H1 (cell line): ENCODE measurements around the gene BLMH. TPM values are rescaled to one million over a fixed set of nuclear protein-coding genes. Genes with fewer than 3 reads are reported as not detected.
A peak's percentile ranks its signal among the peaks of the same experiment; 100 is the strongest.

Experiments
- ATF3 ChIP-seq: IDR thresholded peaks from 2 replicates; pipeline ENCODE4 v1.6.1; 2011; ENCODE audit warnings: low read depth, mild to moderate bottlenecking, low read length; ENCODE audit not compliant: insufficient read depth
- CBX8 ChIP-seq: fragments of 300-800, 300-1000 bp; sonication (generic); IDR thresholded peaks from 2 replicates; pipeline ENCODE4 v1.7.1; 2016; ENCODE audit warnings: low read depth, low read length, borderline replicate concordance
- CTCF ChIP-seq, 3 experiments: IDR thresholded peaks; 1 replicate in 2 of 3; 2 replicates in 1 of 3; pipeline versions ENCODE4 v1.5.1 to v1.6.1; 2011; ENCODE audit warnings: low read length in 3 of 3, mild to moderate bottlenecking in 3 of 3, inconsistent platforms in 2 of 3, low read depth in 1 of 3, moderate library complexity in 1 of 3; ENCODE audit not compliant: insufficient read depth in 1 of 3; ENCODE audit errors: control extremely low read depth in 1 of 3
- E2F6 ChIP-seq: IDR thresholded peaks from 2 replicates; pipeline ENCODE4 v1.6.1; 2012; ENCODE audit warnings: inconsistent platforms
- HDAC6 ChIP-seq: IDR thresholded peaks from one replicate; pipeline ENCODE4 v1.7.1; 2012; ENCODE audit warnings: low read depth, mild to moderate bottlenecking, inconsistent platforms, low read length, moderate library complexity
- JUND ChIP-seq: IDR thresholded peaks from 2 replicates; pipeline ENCODE4 v1.6.1; 2011; ENCODE audit warnings: mild to moderate bottlenecking, improper control_type of control experiment, low read length
- KDM4A ChIP-seq: IDR thresholded peaks from one replicate; pipeline ENCODE4 v1.7.1; 2012; ENCODE audit warnings: low read depth, mild to moderate bottlenecking, moderate library complexity, low read length, inconsistent platforms; ENCODE audit not compliant: severe bottlenecking
- POLR2A ChIP-seq, 2 experiments: IDR thresholded peaks; 1 replicate in 1 of 2; 2 replicates in 1 of 2; pipeline ENCODE4 v1.6.1; 2011; ENCODE audit warnings: low read depth in 2 of 2, low read length in 2 of 2, mild to moderate bottlenecking in 2 of 2; ENCODE audit errors: control extremely low read depth in 1 of 2
- POU5F1 ChIP-seq: IDR thresholded peaks from 2 replicates; pipeline ENCODE4 v1.6.1; 2011; ENCODE audit warnings: low read depth, mild to moderate bottlenecking, low read length, moderate library complexity
- RAD21 ChIP-seq, 2 experiments: IDR thresholded peaks in 1 of 2; conservative IDR thresholded peaks in 1 of 2; 2 replicates each; pipeline ENCODE4 v1.6.1; 2011; ENCODE audit warnings: low read depth in 2 of 2, low read length in 2 of 2, improper control_type of control experiment in 1 of 2, inconsistent platforms in 1 of 2, mild to moderate bottlenecking in 1 of 2, moderate library complexity in 1 of 2
- RFX5 ChIP-seq: IDR thresholded peaks from 2 replicates; pipeline ENCODE4 v1.6.1; 2011; ENCODE audit warnings: low read depth, low read length, improper control_type of control experiment, borderline replicate concordance
- RXRA ChIP-seq: IDR thresholded peaks from 2 replicates; pipeline ENCODE4 v1.6.1; 2011; ENCODE audit warnings: low read depth, mild to moderate bottlenecking, low read length, moderate library complexity; ENCODE audit not compliant: insufficient read depth
- SIN3A ChIP-seq, 2 experiments: IDR thresholded peaks in 1 of 2; conservative IDR thresholded peaks in 1 of 2; 2 replicates each; pipeline ENCODE4 v1.6.1; 2011 to 2012; ENCODE audit warnings: low read length in 2 of 2, improper control_type of control experiment in 1 of 2, low read depth in 1 of 2, mild to moderate bottlenecking in 1 of 2
- SIX5 ChIP-seq: IDR thresholded peaks from 2 replicates; pipeline ENCODE4 v1.6.1; 2011; ENCODE audit warnings: mild to moderate bottlenecking, low read depth, low read length
- SUZ12 ChIP-seq: fragments of 200-600 bp; sonication (generic); IDR thresholded peaks from 2 replicates; pipeline ENCODE4 v1.6.1; 2012; ENCODE audit warnings: mild to moderate bottlenecking, inconsistent platforms, low read length, moderate library complexity, mixed read lengths
- YY1 ChIP-seq: IDR thresholded peaks from 2 replicates; pipeline ENCODE4 v1.6.1; 2011; ENCODE audit warnings: low read depth, mild to moderate bottlenecking, low read length
- ZNF274 ChIP-seq: IDR thresholded peaks from 2 replicates; pipeline ENCODE4 v1.7.0; 2012; ENCODE audit warnings: low read length, borderline replicate concordance; ENCODE audit errors: extremely low read depth
- polyA plus RNA-seq, 7 experiments: library from polyadenylated mRNA; depleted of rRNA in 3 of 7; stranded (reverse) in 5 of 7; unstranded in 2 of 7; fragments of >200 nt in 5 of 7; fragments of 200-250 nt in 2 of 7; gene quantifications; 1 replicate in 5 of 7; 2 replicates in 1 of 7; 4 replicates in 1 of 7; pipeline versions ENCODE4 v1.2.1 to v1.2.3, GENCODE V29; 2011 to 2013; ENCODE audit warnings: missing spikeins in 2 of 7, mixed read lengths in 2 of 7
- total RNA-seq: library from RNA; stranded (reverse); fragmentation: NEBNext Ultra II Directional; extraction: Animal tissue kit (Norgen Biotek cat#: 25700); gene quantifications from 2 replicates; pipeline ENCODE4 v1.2.1, GENCODE V29; 2021

The BLMH gene
- total and polyA plus RNA-seq, 2 of the 8 experiments (the other 6 are each of a cell fraction or from before 2014, with no cell fraction given) = 18.2 to 74.3 TPM

GRCh38 chr17:30290696-30291542, 825 bp downstream of the BLMH start (continued):
- TF ChIP-seq CTCF (IDR thresholded peaks at IDR 0.05; ENCODE audit: control extremely low read depth in 1 of 3, insufficient read depth in 1 of 3, low read depth in 1 of 3, low read length in 3 of 3) (no peak), SUZ12 (no peak), RFX5 (no peak), SIN3A (conservative IDR thresholded peaks at IDR 0.05 in 1 of 2, IDR thresholded peaks at IDR 0.05 in 1 of 2; ENCODE audit: low read depth in 1 of 2, low read length in 2 of 2) (peak in 1 of 2 experiments; percentile 50; a peak in 1 of 4 replicates), CBX8 (no peak), HDAC6 (no peak), KDM4A (peak; percentile 66), POU5F1 (no peak), JUND (no peak), ATF3 (no peak), SIX5 (no peak), POLR2A (IDR thresholded peaks at IDR 0.05; ENCODE audit: control extremely low read depth in 1 of 2, low read depth in 2 of 2, low read length in 2 of 2) (no peak), RAD21 (IDR thresholded peaks at IDR 0.05 in 1 of 2, conservative IDR thresholded peaks at IDR 0.05 in 1 of 2; ENCODE audit: low read depth in 2 of 2, low read length in 2 of 2) (no peak), YY1 (no peak), E2F6 (peak; percentile 63), RXRA (no peak), ZNF274 (no peak)
